ENCODE measurements around the gene EPHA3.

GRCh38 chr3:89312141-89312540 is 204.7 kb downstream of the EPHA3 start:
- TF ChIP-seq CTCF (IDR thresholded peaks at IDR 0.05 in 2 of 3, conservative IDR thresholded peaks at IDR 0.05 in 1 of 3; ENCODE audit: insufficient read depth in 2 of 3, low read depth in 1 of 3, low read length in 3 of 3) (no peak), CREB1 (IDR thresholded peaks at IDR 0.05) (no peak), CREB1 (CRISPR knock-in tag; IDR thresholded peaks at IDR 0.05) (no peak), RAD21 (CRISPR knock-in tag; conservative IDR thresholded peaks at IDR 0.05 in 1 of 2, IDR thresholded peaks at IDR 0.05 in 1 of 2) (no peak), EP300 (IDR thresholded peaks at IDR 0.05; ENCODE audit: low read length) (no peak), FOXK1 (CRISPR knock-in tag; IDR thresholded peaks at IDR 0.05; ENCODE audit: borderline replicate concordance) (no peak), MAZ (CRISPR knock-in tag; conservative IDR thresholded peaks at IDR 0.05 in 1 of 2, IDR thresholded peaks at IDR 0.05 in 1 of 2) (no peak), CEBPB (tag; IDR thresholded peaks at IDR 0.05) (no peak), ZBTB43 (CRISPR knock-in tag; IDR thresholded peaks at IDR 0.05) (no peak), GTF2A2 (tag; IDR thresholded peaks at IDR 0.05) (no peak), HSF4 (CRISPR knock-in tag; IDR thresholded peaks at IDR 0.05; ENCODE audit: borderline replicate concordance) (no peak), TEAD4 (IDR thresholded peaks at IDR 0.05; ENCODE audit: low read length) (no peak), TEAD4 (CRISPR knock-in tag; IDR thresholded peaks at IDR 0.05; ENCODE audit: borderline replicate concordance) (no peak), ZZZ3 (IDR thresholded peaks at IDR 0.05) (no peak), RFX5 (IDR thresholded peaks at IDR 0.05; ENCODE audit: low read depth, low read length) (no peak)
- TF ChIP-seq, protein P1, sequence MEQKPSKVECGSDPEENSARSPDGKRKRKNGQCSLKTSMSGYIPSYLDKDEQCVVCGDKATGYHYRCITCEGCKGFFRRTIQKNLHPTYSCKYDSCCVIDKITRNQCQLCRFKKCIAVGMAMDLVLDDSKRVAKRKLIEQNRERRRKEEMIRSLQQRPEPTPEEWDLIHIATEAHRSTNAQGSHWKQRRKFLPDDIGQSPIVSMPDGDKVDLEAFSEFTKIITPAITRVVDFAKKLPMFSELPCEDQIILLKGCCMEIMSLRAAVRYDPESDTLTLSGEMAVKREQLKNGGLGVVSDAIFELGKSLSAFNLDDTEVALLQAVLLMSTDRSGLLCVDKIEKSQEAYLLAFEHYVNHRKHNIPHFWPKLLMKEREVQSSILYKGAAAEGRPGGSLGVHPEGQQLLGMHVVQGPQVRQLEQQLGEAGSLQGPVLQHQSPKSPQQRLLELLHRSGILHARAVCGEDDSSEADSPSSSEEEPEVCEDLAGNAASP (IDR thresholded peaks at IDR 0.05), result no peak

Measured in K562 (cell line).